GM10266 (cell line): ENCODE data around the gene METTL3.

Experiments
- DNase-seq: peaks from one replicate; pipeline ENCODE4 v3.0.0; 2012; ENCODE audit errors: extremely low spot score
- CTCF ChIP-seq: IDR thresholded peaks from 2 replicates; pipeline ENCODE4 v1.5.1; 2012; ENCODE audit warnings: mild to moderate bottlenecking, low read depth; ENCODE audit not compliant: control insufficient read depth, insufficient read depth; ENCODE audit errors: missing control alignments

METTL3 gene

DNA sequence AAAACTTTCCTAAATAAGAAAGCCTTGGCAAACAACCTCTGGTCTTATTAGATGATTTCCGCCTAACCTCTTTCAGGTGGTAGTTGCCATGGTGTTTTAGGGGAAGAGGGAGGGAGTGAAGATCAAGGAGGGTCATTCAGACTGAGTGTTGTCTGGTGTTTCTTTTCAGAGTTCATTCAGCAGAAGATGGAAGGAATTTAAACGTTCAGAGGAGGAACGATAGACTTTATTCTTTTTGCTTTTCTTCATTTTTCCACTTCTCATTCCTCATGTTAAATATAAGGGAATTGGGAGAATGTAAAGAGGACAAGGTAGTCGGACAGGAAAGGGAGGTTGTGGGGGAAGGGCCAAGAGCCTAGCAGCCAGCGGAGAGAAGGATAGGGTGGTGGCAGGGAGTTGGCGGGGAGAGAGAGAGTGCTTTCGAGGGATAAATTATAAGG, 32.4 kb upstream of the METTL3 start:
- no peak for TF ChIP-seq CTCF
- DNase-seq = no peak

DNA sequence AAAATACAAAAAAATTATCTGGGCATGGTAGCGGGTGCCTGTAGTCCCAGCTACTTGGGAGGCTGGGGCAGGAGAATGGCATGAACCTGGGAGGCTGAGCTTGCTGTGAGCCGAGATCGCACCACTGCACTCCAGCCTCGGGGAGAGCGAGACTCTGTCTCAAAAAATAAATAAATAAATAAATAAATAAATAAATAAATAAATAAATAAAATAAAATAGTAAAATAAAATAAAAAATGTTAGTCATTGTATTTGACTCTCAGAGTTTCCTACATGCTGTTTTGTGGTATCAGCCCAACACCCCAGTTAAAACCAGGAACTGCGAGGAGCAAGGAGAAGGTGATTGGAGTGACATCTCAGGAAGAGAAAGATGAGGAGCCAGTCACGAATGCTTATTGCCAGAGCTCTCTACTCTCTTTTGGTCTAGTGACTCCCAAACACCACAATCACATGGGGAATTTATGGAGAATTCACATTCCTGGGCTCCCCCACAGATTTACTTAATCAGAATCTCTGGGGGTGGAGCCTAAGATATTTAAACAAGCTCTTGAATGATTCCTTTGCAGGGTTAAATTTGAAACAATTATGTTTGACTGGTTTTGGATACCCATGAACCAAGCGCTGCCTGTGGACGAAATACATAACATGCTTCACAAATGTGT, 30.4 kb upstream of the METTL3 start:
- no peak for TF ChIP-seq CTCF
- no peak for DNase-seq

- no peak for TF ChIP-seq CTCF
- DNase-seq = no peak
Observed at GRCh38 chr14:21539189-21539940, 28.2 kb upstream of the METTL3 start.

GRCh38 chr14:21537090-21537424, 25.9 kb upstream of the METTL3 start:
- no peak for DNase-seq
- TF ChIP-seq CTCF = no peak

GRCh38 chr14:21536418-21537089, 25.4 kb upstream of the METTL3 start:
- no peak for TF ChIP-seq CTCF
- no peak for DNase-seq

- TF ChIP-seq CTCF = no peak
- DNase-seq = no peak
Observed at GRCh38 chr14:21535545-21536417, 24.6 kb upstream of the METTL3 start.
